Stimulated activated naive CD8-positive, alpha-beta T cell treated with anti-CD3 and anti-CD28 coated beads, Interleukin-15, amount 100 ng/mL, for 72 hours (primary cell): ENCODE results near the gene RPS29.
"Not testable (repeated sequence)": the region's sequence is repeated elsewhere in the genome, so short reads cannot be mapped to it uniquely, and the experiment has no call there.

ENCODE experiments used
- ATAC-seq: fragments of 150-1000 bp; cut with Tn5 transposase; 2 replicates; pipeline ENCODE4 v1.10.0; 2021; ENCODE audit warnings: mild to moderate bottlenecking, moderate library complexity
- DNase-seq, 2 donors: peaks; one replicate each; pipeline ENCODE4 v3.0.0; 2021 to 2022
- H3K27ac Mint-ChIP-seq, 2 donors: one replicate each; pipeline ENCODE4 v1.8.0; 2022; ENCODE audit warnings: mild to moderate bottlenecking in 2 of 2, mixed read lengths in 2 of 2, moderate library complexity in 2 of 2
- H3K27me3 Mint-ChIP-seq: one replicate; pipeline ENCODE4 v1.8.0; 2022; ENCODE audit warnings: mixed read lengths
- H3K4me1 Mint-ChIP-seq: one replicate; pipeline ENCODE4 v1.8.0; 2022; ENCODE audit warnings: mild to moderate bottlenecking, mixed read lengths
- H3K4me3 Mint-ChIP-seq, 2 donors: one replicate each; pipeline ENCODE4 v1.8.0; 2022; ENCODE audit warnings: mild to moderate bottlenecking in 2 of 2, mixed read lengths in 2 of 2, moderate library complexity in 1 of 2
- H3K9me3 Mint-ChIP-seq, 2 donors: one replicate each; pipeline ENCODE4 v1.8.0; 2022; ENCODE audit warnings: mixed read lengths in 2 of 2

The RPS29 gene

GRCh38 chr14:49614196-49614595 is 28.0 kb upstream of the RPS29 start:
- H3K4me1 Mint-ChIP-seq, result peaks cover 32% of the 10 kb centered on the region
- H3K9me3 Mint-ChIP-seq, result no peaks in the 10 kb centered on the region
- ATAC-seq, result no peak
- H3K27ac Mint-ChIP-seq, result no peak overlapping the region
- H3K27me3 Mint-ChIP-seq, result no peaks in the 10 kb centered on the region
- no peak overlapping the region for H3K4me3 Mint-ChIP-seq
- DNase-seq, result no peak

DNA sequence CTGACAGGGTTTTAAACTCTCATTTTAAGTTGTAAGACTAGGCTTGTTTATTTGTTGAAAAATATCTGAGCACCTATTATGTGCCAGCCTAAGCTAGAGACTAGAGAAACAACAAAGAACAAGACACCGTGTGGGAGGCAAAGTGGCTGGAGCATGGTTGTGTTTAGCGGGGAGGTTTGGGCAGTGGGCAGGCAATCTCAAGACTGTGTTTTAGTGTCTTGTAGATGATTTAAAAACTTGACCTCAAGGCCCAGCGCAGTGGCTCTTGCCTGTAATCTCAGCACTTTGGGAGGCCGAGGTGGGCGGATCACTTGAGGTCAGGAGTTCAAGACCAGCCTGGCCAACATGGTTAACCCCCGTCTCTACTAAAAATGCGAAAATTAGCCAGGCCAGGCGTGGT is 26.5 kb upstream of the RPS29 start:
- Mint-ChIP-seq H3K4me3 (no peak overlapping the region), H3K4me1 (peaks cover 16% of the 10 kb centered on the region), H3K27me3 (no peaks in the 10 kb centered on the region), H3K27ac (no peak overlapping the region), H3K9me3 (no peaks in the 10 kb centered on the region)
- no peak for DNase-seq
- no peak for ATAC-seq

DNA sequence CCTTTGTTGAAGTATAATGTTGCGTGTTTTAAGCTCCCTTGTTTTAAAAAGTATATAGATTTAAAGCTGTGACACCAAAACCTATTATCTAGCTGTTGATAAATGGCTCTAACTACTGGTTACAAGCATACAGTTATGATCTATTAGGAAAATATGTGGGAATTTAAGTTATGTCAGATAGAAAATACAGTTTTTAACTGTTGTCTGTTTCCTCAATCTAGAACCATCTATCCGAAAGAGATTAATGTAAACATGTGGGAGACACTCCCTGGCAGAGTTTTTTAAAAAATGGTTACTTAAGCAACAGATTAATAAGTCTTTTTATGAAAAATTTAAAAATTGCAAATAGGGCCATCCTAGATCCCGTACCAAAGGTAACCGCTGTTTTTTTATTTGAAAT is 26.1 kb upstream of the RPS29 start:
- ATAC-seq (no peak), DNase-seq (no peak)
- Mint-ChIP-seq H3K4me1 (peaks cover 12% of the 10 kb centered on the region), H3K9me3 (no peaks in the 10 kb centered on the region), H3K27me3 (no peaks in the 10 kb centered on the region), H3K4me3 (no peak overlapping the region), H3K27ac (no peak overlapping the region)

- ATAC-seq, result no peak
- H3K27me3 Mint-ChIP-seq, result no peaks in the 10 kb centered on the region
- H3K27ac Mint-ChIP-seq, result no peak overlapping the region
- H3K9me3 Mint-ChIP-seq, result no peaks in the 10 kb centered on the region
- H3K4me1 Mint-ChIP-seq, result peaks cover 13% of the 10 kb centered on the region
- no peak overlapping the region for H3K4me3 Mint-ChIP-seq
- DNase-seq, result no peak
Measured at GRCh38 chr14:49607583-49607982, 21.4 kb upstream of the RPS29 start.

- peak; percentile 89 for ATAC-seq
- Mint-ChIP-seq H3K9me3 (no peaks in the 10 kb centered on the region), H3K27me3 (no peaks in the 10 kb centered on the region), H3K4me3 (peak within 1 kb of the TSS; percentile 87 to 97), H3K4me1 (peaks cover 41% of the 10 kb centered on the region), H3K27ac (peak within 1 kb of the TSS; percentile 97 to 100)
- DNase-seq, result peak; percentile 87 to 92
Measured at GRCh38 chr14:49598485-49599300, 12.5 kb upstream of the RPS29 start, which contains the start of gene LRR1. Gene LRR1 (plus strand): TSS chr14:49598940. CDS start chr14:49599021, 81 bp downstream.

- peaks cover 41% of the 10 kb centered on the region for H3K4me1 Mint-ChIP-seq
- no peaks in the 10 kb centered on the region for H3K27me3 Mint-ChIP-seq
- no peak for ATAC-seq
- H3K27ac Mint-ChIP-seq, result peak overlapping the region; percentile 97 to 100
- no peaks in the 10 kb centered on the region for H3K9me3 Mint-ChIP-seq
- peak overlapping the region; percentile 87 to 97 for H3K4me3 Mint-ChIP-seq
- no peak for DNase-seq
Measured at GRCh38 chr14:49598189-49598484, 12.0 kb upstream of the RPS29 start.

- Mint-ChIP-seq H3K27ac (no peak overlapping the region), H3K27me3 (no peaks in the 10 kb centered on the region), H3K4me1 (peaks cover 29% of the 10 kb centered on the region), H3K9me3 (no peaks in the 10 kb centered on the region), H3K4me3 (no peak overlapping the region)
- DNase-seq, result no peak
- ATAC-seq, result no peak
Measured at GRCh38 chr14:49594347-49595091, 8.3 kb upstream of the RPS29 start.

- Mint-ChIP-seq H3K27ac (no peak overlapping the region), H3K4me3 (no peak overlapping the region), H3K9me3 (no peaks in the 10 kb centered on the region), H3K27me3 (no peaks in the 10 kb centered on the region), H3K4me1 (peaks cover 29% of the 10 kb centered on the region)
- DNase-seq (no peak), ATAC-seq (no peak)
Measured at GRCh38 chr14:49593016-49593415, 6.8 kb upstream of the RPS29 start.

DNA sequence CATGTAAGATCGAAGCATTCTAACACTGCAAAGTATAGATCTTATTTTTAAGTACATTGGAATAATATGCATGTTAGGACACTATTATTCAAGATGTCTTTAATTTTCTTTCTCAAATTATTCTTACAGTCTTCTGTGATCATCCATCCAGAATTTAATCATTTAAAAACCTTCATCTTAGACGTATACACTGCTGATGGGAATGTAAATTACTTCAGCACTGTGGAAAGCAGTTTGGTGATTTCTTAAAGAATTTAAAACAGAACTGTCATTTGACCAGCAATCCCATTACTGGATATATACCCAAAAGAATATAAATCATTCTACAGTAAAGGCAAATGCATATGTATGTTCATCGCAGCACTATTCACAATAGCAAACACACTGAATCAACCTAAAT is 3.2 kb upstream of the RPS29 start:
- no peak for DNase-seq

DNA sequence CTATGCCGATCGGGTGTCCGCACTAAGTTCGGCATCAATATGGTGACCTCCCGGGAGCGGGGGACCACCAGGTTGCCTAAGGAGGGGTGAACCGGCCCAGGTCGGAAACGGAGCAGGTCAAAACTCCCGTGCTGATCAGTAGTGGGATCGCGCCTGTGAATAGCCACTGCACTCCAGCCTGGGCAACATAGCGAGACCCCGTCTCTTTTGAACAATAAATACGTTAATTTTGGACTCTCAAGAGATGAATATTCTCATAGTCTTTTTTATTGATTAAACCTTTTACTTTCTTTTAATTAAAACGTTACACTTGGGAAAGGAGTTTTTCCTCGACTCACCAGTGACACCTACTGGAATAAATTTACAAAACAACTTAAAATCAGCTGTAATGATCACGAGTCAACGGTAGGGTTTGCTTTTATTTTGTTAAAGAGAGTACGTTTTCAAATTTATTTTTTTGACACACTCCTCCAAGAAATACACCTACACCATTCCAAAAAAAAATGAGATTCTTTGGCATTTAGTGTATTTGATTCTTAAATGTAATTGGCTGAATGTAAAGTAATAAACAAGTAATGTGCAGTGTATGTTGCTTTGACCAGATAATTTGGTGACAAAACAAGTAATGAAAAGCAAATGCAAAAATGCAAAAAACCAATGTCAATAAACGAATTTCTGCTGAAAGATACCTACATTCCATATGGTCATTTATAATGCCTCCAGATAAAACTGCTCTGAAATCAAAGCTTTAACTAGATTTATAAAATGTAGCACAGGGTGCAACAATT is 687 bp upstream of the RPS29 start:
- Mint-ChIP-seq H3K4me1 (peaks cover 28% of the 10 kb centered on the region), H3K27ac (peak overlapping the region; percentile 98 to 100), H3K27me3 (no peaks in the 10 kb centered on the region), H3K9me3 (no peaks in the 10 kb centered on the region), H3K4me3 (peak overlapping the region; percentile 93 to 96)
- DNase-seq (peak in 1 of 2 donors; percentile 77), ATAC-seq (peak; percentile 66)

More for the DNA sequence above, 3.2 kb upstream of the RPS29 start:
- H3K9me3 Mint-ChIP-seq, result no peaks in the 10 kb centered on the region
- ATAC-seq, result no peak
- H3K4me3 Mint-ChIP-seq, result no peak overlapping the region
- H3K27ac Mint-ChIP-seq, result no peak overlapping the region
- H3K27me3 Mint-ChIP-seq, result no peaks in the 10 kb centered on the region
- peaks cover 4% of the 10 kb centered on the region for H3K4me1 Mint-ChIP-seq

DNA sequence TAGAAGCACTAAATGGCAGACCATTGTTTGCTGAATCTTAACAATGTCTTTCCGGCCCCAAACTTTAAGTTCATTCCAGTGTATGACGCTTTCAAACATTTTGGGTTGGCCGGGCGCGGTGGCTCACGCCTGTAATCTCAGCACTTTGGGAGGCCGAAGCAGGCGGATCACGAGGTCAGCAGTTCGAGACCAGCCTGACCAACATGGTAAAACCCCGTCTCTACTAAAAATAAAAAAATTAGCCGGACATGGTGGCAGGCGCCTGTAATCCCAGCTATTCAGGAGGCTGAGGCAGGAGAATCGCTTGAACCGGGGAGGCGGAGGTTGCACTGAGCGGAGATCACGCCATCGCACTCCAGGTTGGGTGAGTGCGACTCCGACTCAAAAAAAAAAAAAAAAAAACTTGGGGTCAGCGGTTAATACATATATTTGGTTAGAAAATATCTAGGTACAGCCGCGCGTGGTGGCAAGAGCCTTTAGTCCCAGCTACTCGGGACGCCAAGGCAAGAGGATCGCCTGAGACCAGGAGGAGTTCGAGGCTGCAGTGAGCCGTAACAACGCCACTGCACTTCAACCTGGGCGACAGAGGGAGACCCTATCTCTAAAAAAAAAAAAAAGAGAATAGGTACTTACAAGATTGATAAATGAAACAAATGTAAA is 1.1 kb downstream of the RPS29 start:
- H3K4me1 Mint-ChIP-seq, result peaks cover 43% of the 10 kb centered on the region
- H3K9me3 Mint-ChIP-seq, ATAC-seq, H3K27me3 Mint-ChIP-seq: not testable (repeated sequence)
- peak in 1 of 2 donors; percentile 31 for DNase-seq
- peak overlapping the region; percentile 93 to 96 for H3K4me3 Mint-ChIP-seq
- peak overlapping the region; percentile 98 to 100 for H3K27ac Mint-ChIP-seq

- DNase-seq (no peak), ATAC-seq (no peak)
- H3K9me3 Mint-ChIP-seq, result no peaks in the 10 kb centered on the region
- no peaks in the 10 kb centered on the region for H3K27me3 Mint-ChIP-seq
- H3K4me3 Mint-ChIP-seq, result peak overlapping the region; percentile 93 to 96
- H3K4me1 Mint-ChIP-seq, result peaks cover 53% of the 10 kb centered on the region
- H3K27ac Mint-ChIP-seq, result peak overlapping the region; percentile 98 to 100
Measured at GRCh38 chr14:49584058-49584457, 2.1 kb downstream of the RPS29 start.

GRCh38 chr14:49583629-49584028 is 2.6 kb downstream of the RPS29 start:
- no peaks in the 10 kb centered on the region for H3K9me3 Mint-ChIP-seq
- ATAC-seq (no peak), DNase-seq (no peak)
- peak overlapping the region; percentile 93 to 96 for H3K4me3 Mint-ChIP-seq
- no peaks in the 10 kb centered on the region for H3K27me3 Mint-ChIP-seq
- peak overlapping the region in 1 of 2 donors; percentile 100 for H3K27ac Mint-ChIP-seq
- peaks cover 57% of the 10 kb centered on the region for H3K4me1 Mint-ChIP-seq

DNA sequence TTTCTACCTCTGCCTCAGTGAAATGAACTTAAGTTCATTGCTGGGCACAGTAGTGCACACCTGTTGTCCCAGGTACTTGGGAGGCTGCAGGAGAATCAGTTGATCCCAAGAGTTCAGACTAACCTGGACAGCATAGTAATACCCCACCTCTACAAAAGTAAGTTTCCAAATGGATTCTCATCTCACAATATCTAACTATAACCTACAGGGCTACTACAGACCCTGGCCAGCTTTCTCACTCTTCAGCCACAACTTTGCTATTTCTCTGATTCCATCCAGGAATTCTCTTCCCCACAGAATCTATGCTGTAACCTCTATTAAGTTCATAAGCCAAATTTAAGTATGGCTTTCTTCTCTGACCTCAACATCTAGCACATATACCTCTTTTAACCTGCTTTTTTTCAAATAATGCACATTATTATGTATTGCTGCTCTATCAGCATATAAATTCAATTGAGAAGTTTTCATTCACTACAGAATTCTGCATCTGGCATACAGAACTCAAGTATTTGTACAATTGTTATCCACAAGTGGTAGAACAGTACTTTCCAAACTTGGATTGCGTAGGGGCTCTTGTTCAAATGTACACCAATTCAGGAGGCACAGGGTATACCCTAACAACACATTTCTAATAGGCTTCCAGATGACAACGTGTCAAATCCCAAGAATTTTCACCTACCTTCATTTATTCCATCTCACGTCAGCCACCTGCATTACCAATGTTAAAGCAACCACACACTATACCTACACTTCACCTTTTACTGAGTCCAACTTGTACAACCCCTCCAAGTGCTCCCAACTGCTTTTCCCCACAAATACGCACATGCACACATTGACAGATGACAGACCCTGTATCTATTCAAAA is 3.8 kb downstream of the RPS29 start:
- no peak for DNase-seq
- H3K9me3 Mint-ChIP-seq, result no peaks in the 10 kb centered on the region
- peak overlapping the region in 1 of 2 donors; percentile 37 for H3K4me3 Mint-ChIP-seq
- peaks cover 65% of the 10 kb centered on the region for H3K4me1 Mint-ChIP-seq
- peak overlapping the region; percentile 72 to 73 for H3K27ac Mint-ChIP-seq
- no peak for ATAC-seq
- H3K27me3 Mint-ChIP-seq, result no peaks in the 10 kb centered on the region
